HG02943 (cell line): ENCODE data around the gene VPS50.
A peak's percentile ranks its signal among the peaks of the same experiment; 100 is the strongest.
"Not testable (repeated sequence)": the region's sequence is repeated elsewhere in the genome, so short reads cannot be mapped to it uniquely, and the experiment has no call there.

Experiments
- ATAC-seq: cut with Tn5 transposase; IDR thresholded peaks from one replicate; pipeline ENCODE4 v1.9.1; 2021; ENCODE audit warnings: mild to moderate bottlenecking, low read depth, moderate library complexity; ENCODE audit not compliant: unreplicated experiment

Gene VPS50

DNA sequence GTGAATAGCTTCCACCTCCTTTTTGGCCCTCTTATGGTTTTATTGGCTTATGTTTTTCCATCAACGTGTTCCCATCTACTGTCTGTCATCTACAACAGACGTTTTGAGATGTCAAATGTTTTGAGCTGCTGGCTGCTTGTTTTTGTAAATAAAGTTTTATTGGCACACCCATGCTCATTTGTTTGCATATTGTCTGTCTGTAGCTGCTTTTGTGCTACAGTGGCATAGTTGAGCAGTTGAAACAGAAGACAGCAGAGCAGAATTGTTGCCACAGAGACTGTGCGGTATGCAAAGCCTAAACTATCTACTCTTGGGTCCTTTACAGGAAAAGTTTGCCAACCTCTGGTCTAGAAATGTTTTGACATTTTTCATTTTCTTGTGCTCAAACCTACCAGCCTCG, 88.7 kb downstream of the VPS50 start:
- ATAC-seq: no peak

DNA sequence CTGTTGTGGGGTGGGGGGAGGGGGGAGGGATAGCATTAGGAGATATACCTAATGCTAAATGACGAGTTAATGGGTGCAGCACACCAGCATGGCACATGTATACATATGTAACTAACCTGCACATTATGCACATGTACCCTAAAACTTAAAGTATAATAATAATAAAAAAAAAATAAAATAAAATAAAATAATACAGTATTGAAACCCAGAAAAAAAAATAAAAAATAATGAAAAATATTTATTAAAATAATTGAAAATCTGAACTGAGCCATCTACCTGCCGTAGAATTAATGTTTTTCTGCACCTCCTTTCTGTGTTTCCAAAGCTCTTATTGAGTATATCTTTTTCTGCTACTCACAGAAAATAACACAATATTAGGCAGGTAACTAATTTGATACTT, 94.1 kb downstream of the VPS50 start:
- not testable (repeated sequence) for ATAC-seq

DNA sequence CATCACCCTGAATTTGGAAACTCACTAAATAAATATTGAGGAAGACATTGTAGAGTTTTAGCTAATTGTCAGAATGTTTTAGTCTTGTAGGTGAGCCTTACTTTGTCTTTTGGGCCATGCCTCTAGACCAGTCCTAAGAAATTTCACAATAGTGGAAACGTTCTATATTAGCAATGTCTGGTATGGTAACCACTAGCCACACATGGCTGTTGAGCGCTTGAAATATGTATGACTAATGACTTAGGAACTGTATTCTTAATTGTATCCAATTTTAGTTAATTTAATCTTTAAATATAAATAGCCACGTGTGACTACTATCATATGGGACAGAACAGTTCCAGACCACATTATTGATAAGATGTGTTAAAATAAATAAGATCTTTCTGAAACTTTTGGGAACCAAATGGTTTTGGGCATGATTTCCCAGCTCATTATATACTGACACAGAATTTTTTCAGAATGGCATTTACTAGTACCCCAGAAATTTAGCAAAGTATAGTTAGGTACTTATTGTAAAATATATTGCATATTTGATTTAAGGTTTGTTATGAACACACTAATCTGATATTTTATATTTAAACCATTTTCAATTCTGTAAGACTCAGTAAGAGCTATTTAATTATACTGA, 95.0 kb downstream of the VPS50 start:
- ATAC-seq: no peak

DNA sequence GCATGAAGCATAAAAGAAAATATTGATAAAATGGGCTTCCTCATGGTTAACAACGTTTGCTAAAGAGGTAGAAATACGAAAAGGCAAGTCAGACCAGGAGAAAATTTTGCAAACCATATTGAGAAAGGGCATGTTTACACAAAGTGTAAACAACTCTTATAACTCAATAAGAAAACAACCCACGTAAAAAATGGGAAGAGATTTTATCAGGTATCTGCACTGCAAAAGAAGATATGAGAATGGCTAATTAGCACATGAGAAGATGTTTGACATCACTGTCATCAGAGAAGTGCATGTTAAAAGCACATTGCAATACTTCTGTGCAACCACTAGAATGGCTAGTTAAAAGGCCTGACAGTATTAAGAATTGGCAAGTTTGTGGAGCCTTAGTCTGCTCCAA, 99.5 kb downstream of the VPS50 start:
- ATAC-seq: no peak

DNA sequence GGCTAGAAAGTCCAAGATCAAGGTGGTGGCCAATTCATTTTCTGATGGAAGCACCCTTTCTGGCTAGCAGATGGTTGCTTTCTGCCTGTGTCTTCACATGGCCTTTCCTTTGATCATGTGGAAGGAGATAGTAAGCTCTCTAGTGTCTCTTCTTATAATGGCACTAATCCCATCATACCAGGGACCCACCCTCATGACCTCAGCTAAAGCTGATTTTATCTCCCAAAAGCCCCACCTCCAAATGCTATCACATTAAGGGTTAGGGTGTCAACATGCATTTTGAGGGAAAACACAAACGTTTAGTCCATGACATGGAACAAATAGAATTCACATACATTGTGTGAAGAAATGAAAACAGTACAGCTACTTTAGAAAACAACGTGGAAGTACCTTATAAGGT, 100.0 kb downstream of the VPS50 start:
- ATAC-seq: no peak

DNA sequence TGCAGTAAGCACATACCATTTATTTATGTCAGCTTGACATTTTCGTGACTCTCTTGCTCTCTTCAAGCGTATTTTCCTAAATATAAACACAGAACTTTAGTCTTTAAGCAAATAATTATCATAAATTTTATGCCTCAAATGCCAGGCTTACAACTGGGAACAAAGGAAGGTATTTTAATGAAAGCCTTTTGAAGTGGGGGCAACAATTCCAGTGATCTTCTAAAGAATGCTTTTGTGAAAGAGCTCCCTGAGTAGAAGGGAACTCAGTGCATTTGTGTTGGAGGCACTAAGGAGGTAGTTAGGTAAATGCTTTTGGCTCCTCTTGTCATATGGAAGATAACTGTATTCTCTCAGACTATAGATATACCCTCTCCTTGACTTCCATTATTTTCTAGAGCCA, 104.9 kb downstream of the VPS50 start:
- ATAC-seq: no peak

DNA sequence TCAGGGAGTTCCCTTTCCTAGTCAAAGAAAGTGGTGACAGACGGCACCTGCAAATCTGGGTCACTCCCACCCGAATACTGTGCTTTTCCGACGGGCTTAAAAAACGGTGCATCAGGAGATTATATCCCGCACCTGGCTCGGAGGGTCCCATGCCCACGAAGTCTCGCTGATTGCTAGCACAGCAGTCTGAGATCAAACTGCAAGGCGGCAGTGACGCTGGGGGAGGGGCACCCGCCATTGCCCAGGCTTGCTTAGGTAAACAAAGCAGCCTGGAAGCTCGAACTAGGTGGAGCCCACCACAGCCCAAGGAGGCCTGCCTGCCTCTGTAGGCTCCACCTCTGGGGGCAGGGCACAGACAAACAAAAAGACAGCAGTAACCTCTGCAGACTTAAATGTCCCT, 110.0 kb downstream of the VPS50 start:
- ATAC-seq: not testable (repeated sequence)

DNA sequence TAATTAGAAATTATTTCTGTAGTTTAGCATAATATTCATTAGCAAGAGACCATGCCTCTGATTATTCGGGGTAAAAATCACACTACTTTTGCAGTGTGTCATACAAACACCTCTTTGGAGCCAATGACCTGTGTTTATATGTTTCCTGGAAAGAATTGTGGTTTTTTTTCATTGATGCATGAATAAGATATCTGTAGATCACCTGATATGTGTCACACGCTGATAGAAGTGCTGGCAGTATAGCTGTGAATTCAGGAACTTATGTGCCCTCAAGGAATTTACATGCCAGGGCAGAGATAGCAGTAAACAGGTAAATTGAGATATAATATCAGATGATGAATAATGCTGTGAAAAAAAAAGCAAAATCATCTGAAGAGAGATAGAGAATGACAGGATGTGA, 118.2 kb downstream of the VPS50 start:
- ATAC-seq: no peak

DNA sequence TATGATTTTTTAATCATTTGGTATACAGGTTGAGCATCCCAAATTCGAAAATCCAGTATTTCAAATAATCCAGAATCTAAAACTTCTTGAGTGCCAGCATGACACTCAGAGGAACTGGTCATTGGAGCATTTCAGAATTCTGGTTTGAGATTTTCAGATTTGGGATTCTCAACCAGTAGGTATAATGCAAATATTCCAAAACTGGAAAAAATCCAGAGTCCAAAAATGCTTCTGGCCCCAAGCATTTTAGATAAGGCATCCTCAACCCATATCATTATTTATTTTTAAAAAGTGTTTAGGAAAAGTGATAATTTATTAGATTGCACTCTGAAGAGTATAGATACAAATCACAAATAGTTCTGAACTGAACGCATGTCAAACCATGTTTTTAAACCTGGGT, 120.7 kb downstream of the VPS50 start:
- ATAC-seq: no peak

DNA sequence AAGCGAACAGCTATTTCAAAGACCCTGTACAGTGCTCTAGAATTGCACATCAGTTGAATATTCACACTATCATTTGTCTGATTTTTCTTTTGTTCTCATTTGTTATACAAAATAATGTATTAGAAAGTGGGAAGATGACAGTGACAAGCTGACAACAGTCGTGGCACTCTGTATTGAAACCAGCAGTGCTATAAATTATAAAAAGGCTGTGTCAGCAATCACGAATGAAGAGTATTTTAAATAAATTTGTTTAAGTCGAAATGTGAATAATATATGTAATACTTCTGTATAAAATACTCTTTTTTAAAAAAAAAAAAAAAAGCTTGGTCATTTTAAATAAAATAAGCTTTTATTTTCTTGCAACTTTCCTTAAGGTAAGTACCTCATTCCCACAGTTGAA, 122.6 kb downstream of the VPS50 start:
- ATAC-seq: no peak

DNA sequence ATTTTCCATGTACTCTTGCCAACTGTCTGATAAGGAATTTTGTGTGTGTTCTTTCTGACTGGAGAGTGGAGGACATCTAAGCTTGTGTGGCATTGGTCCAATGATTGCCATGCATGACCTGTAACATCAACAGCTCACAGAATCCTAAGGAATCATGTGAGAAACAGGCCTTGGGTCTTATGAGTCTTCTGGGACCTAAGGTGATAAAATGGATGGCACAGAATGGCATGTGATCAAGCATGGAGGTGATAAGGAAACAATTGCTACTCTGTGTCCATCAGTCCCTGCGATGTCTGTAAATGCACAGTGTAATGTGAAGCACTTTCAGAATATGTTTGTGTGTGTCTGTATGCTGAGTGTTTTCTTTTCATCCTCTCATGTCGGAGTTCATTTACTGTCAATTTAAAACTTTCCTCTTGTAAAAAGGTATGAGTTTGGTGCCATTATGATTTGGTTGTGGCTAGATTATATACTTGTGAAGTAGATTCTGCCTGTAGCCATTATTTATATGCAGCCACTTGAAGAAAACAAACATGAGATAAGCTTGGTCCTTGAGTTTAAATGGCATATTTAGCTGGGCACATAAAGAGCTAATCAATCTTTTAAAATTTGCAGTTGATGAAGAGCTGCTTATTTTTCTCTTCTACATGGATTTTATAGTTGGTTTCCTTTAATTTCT, 127.5 kb downstream of the VPS50 start:
- ATAC-seq: no peak

DNA sequence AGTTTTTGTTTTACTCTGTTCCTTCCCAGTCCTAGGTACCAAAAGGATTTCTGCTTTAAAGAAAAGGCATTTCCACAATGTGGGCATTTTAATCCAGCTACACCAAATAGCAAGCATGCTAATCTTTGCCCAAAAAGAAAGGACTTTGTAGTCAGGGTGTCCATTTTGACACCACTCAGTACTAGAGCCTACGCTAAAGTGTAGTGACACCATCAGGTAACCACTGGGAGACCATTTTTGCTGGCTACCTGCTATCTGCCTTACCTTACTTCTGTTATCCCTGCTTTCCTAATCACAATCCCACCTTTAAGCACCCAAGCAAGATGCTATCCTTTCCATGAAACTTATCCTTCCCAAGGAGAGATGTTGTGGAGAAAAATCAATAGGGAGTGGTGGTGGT, 129.7 kb downstream of the VPS50 start:
- no peak for ATAC-seq

DNA sequence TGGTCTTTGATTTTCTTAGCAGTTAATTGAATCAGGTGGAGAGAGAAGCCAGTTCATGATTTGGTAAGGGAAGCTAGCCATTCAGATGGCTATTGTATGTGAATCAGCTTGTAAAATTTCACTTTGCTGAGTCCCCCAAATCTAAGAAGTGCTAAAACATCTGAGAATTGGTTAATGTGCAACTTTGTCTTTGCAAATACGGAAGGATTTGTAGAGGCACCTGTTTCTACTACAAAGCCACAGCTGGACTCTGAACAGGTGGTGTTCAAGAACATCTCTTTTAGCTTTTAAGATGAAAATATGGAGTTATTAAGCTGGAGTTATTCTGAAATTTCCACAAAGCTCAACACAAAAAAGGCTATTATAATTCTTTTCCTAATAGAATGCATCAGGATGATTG, 132.6 kb downstream of the VPS50 start:
- no peak for ATAC-seq

DNA sequence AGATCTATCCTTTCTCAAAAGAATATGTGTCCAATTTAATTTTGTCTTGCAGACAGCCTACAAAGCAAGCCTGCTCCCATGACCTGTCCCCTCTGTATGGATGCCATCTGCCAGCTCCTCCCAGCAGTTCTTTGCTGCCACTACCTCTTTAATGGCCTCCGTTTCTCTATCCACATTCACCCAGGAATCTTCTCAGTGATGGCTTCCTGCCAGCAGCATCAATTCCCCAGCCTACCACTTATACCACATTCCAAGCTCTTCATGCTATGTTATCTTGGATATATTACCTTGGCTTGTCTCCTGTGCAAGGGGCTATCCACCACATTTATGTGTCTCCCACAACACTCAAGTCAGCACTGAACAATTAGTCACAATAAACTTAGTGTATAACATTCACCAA, 133.2 kb downstream of the VPS50 start:
- no peak for ATAC-seq

DNA sequence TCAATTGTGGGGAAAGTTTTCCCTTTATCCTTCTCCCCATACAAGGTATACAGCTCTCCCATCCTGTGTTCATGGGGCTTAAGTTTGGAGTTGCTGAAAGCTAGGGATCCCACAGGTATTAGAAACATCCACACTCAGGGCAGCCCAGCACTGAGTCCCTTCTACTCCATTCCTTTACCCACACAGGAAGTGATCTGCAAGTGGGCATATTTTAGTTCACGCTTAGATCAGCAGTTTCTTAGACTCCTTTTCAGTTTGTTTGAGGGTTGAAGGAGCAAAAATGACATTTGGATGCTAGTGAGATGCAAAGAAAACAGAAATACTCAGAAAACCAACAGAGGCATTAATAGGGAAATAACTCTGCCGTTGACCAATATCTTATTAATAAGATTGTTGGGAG, 134.7 kb downstream of the VPS50 start:
- ATAC-seq: no peak

DNA sequence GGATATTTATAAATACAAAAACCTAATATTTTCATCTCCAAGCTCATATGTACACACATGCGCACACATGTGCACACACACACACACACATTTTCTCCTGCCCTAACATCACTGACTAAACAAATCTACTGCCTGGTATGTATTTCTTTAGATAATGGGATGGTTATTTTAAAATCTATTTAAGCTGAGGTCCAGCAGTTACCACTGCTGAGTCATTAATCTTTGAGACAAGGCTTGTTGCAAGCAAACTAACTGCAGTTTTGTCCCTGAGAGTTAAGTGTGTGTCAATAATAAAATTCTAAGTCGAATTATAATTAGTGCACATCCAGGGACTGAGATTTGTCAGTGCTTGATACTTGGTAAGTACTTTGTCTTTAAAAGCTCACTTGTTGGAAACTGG, 135.1 kb downstream of the VPS50 start:
- ATAC-seq: no peak

DNA sequence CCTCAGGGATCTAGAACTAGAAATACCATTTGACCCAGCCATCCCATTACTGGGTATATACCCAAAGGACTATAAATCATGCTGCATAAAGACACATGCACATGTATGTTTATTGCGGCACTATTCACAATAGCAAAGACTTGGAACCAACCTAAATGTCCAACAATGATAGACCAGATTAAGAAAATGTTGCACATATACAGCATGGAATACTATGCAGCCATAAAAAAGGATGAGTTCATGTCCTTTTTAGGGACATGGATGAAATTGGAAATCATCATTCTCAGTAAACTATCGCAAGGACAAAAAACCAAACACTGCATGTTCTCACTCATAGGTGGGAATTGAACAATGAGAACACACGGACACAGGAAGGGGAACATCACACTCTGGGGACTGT, 138.8 kb downstream of the VPS50 start:
- ATAC-seq: not testable (repeated sequence)

DNA sequence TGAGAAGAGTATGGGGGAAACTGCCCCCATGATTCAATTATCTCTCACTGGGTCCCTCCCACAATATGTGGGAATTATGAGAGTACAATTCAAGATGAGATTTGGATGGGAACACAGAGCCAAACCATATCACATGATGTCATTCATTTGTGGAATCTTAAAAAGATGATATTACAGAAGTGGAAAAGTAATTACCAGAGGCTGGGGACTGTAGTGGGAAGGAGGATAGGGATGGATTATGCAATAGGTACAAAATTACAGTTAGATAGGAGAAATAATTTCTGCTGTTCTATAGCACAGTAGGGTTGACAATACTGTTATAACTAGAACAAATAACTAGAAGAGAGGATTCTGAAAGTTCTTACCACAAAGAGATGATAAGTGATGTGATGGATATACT, 141.4 kb downstream of the VPS50 start:
- no peak for ATAC-seq

DNA sequence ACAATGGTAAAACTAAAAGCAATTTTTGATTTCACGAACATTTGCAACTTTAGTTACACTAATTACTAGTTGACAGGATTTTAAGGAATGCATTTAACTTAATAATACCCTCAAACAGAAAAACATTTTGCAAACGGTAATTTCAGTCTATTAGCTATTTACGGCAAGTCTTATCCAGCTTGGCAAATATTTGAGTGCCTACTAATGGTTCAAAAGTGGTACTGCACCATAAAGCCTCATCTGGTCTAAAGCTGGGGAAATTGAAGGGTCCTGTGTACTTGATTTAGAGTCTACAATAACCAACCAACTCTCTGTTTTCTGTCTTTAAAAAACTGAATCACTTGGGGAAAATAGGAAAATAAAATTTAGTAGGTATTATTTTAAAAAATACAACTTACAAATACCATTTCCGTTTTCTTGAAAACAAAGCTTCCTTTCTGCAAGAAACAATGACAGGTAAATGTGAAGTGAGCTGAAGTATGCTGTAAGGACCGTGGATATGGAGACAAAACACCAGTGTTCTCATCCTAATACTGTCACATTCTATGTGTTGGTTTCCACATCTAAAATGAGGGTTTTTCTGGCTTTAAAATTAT, 142.3 kb downstream of the VPS50 start:
- ATAC-seq: peak; percentile 73

DNA sequence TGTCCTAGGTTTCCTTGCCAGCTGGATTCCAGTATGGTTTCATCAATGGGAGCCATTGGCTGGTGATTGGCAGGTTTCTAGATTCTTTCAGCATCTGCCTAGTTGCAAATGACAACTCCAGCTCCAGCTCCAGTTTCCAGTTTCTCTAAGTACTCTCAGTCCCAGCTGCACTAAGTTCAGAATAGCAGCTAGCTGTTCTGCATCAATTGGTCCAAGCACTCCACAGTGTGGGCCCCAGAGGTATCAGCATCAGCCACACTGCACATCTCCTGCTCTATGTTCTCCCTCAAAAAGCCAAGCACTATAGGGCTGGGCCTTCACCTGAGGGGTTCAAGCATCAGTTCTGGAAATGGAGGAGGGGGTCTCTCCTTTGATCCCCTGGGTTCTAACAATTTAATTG, 143.4 kb downstream of the VPS50 start:
- no peak for ATAC-seq

DNA sequence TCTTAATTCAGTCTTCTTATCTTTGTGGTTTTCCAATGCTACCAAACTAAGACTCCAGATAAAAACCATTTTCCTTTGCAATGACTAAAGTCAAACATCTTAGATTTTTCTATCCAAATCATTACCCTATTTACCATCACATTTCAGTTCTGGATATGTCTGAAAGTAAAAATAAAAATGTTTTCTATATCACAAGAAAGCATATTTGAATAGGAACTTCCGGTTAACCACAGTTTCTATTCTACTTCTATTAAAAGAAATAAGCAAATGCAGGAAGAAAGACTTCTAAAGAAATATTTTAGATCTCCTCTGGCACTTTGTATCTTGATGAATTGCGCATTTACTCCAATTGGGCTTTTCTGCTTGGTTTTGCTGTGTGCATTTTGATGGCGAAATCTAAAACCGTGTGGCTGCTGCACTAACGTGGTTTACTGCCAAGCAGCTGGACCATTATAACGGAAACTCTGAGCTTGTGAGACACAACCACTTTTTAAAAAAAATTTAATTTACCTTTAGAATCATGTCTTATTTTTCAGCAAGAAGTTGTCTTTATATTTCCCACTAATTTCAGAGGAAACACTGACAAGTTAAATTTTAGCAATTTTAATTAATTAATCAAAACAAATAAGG, 146.1 kb downstream of the VPS50 start:
- no peak for ATAC-seq

DNA sequence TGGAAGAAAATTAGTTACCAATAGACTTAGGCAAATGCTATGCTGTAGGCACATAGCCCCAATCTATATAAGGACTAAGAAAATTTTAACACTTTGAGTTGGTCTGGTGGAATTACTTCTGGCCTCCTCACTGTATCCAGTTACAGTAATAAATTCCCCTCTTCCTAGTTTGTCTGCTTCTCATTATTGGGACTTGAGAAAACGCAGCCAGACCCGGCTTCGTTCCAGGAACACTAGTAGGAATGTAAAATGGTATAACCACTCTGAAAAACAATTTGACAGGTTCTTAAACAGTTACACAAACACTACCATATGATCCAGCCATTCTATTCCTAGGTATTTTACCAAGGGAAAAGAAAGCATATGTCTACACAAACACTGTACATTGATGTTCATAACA, 150.2 kb downstream of the VPS50 start:
- ATAC-seq: no peak
